Stimulated activated naive CD4-positive, alpha-beta T cell (primary cell): ENCODE measurements around the gene RAB39B.
"Not testable (repeated sequence)": the region's sequence is repeated elsewhere in the genome, so short reads cannot be mapped to it uniquely, and the experiment has no call there.

Experiments used
- DNase-seq, 6 experiments: peaks; one replicate each; lab custom pipeline; 2025; lab: John Stamatoyannopoulos, UW

Gene RAB39B, protein sequence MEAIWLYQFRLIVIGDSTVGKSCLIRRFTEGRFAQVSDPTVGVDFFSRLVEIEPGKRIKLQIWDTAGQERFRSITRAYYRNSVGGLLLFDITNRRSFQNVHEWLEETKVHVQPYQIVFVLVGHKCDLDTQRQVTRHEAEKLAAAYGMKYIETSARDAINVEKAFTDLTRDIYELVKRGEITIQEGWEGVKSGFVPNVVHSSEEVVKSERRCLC

DNA sequence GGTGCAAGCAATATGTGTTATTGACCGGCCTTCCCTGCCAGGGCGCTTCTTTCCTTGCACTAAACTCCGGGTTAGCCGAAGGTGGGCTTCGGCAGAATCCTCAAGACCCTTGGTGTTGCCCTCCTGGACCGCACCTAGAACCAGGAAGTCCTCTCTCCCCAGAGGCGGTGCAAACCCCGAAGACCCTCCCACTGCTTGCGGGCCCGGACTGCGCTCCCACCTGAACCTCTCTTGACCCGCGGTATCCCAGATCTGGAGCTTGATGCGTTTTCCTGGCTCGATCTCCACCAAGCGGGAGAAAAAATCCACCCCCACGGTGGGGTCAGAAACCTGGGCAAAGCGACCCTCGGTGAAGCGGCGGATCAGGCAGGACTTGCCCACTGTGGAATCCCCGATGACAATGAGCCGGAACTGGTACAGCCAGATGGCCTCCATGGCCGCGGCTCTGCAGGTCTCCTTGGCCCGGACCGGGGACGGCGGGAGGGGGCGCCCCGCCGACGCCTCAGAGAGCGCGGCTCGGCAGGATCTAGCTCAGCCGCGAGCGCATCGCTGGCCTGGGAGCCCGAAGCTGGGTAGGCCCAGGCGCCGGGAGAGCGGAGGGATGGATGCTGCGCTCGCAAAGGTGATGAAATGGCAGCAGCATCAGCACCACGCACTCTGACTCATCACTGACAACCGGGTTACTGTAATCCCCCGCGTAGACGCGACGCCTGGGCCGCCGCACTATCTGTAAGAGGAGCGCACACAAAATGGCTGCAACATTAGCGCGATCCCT lies at the start of gene RAB39B:
TSS of gene RAB39B (minus strand) at position 638 of the 775 bp plus-strand sequence. CDS start at position 435, 203 bp downstream.
- peak; percentile 41 to 63 (median 58) for DNase-seq

DNA sequence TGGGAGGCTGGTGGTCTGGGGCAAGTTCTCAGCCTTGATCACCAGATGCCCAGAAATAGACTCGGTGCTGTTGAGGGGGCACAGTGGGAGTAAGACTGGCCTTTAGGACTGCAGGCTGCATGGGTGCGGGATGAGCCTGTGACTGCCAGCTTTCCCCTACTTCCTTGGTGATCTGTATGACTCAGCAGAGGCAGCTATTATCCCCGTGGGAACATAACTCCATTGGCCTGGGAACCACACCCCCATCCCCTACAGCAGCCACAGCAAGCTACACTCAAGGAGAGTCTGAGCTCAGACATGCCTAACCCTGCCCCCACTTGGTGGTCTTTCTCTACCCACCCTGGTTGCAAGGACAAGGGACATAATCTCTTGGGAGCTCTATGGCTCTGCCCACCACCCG lies 49.5 kb upstream of the RAB39B start:
- no peak for DNase-seq

DNA sequence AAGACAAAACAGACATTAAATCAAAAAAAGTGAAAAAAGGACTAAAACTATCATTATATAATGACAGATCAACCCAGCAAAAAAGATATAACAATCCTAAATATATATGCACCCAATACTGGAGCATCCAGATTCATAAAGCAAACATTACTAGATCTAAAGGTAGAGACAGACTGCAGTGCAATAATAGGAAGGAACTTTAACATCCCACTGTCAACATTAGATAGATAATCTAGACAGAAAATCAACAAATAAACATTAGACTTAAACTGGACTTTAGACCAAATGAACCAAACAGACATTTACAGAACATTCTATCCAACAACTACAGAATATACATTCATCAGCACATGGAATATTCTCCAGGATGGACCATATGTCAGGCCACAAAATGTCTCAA lies 29.5 kb upstream of the RAB39B start:
- DNase-seq = no peak

DNA sequence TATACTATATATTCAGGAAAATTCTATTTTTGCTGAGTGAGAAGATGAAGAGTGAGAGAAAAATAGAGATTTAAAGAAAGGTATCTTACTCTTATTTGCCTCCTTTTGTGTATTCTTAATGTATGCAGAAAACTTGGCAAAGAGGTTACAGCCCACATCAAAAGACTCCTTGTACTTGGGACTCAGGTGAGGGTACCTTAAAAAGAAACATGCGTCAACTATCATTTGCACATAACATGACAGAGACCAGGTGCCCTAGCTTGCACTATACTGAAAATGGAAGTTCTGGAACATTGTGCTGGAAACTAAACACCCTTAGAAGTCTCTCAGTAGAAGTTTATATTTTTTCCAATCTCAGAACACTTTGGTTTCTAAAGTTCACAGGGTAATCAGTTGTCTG lies 15.6 kb upstream of the RAB39B start:
- peak in 2 of 6 experiments; percentile 2 to 9 for DNase-seq

DNA sequence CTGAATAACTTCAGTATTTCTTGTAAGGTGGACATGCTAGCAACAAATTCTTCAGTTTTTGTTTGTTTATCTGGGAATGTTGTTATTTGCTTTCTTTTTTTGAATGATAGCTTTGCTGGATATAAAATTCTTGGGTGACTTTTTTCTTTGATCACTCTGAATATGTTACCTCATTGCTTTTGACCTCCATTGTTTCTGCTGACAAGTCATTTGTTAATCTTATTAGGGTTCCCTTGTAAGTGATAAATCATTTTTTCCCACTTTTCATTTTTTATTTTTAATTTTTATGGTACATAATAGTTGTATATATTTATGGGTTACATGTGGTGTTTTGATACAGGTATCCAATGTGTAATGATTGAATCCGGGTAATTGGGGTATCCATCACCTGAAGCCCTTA lies 6.7 kb upstream of the RAB39B start:
- no peak for DNase-seq

DNA sequence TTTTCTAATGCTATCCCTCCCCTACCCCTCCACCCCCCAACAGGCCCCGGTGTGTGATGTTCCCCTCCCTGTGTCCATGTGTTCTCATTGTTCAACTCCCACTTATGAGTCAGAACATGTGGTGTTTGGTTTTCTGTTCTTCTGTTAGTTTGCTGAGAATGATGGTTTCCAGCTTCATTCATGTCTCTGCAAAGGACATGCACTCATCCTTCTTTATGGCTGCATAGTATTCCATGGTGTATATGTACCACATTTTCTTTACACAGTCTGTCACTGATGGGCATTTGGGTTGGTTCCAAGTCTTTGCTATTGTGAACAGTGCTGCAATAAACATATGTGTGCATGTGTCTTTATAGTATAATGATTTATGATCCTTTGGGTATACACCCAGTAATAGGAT lies 3.7 kb upstream of the RAB39B start:
- not testable (repeated sequence) for DNase-seq

DNA sequence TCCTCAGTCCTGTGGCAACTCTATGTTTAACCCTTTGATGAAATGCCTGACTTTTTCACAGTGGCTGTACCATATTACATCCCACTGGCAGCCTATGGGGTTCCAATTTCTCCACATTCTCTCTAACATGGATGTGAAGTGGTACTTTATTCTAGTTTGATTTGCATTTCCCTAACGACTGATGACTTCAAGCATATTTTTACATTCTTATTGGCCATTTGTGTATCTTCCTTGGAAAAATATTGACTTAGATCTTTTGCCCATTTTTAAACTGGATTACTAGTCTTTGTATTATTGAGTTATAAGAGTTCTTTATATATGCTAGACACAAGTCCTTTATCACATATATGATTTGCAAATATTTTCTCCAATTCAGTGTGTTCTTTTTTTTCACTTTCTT lies 2.1 kb upstream of the RAB39B start:
- no peak for DNase-seq

DNA sequence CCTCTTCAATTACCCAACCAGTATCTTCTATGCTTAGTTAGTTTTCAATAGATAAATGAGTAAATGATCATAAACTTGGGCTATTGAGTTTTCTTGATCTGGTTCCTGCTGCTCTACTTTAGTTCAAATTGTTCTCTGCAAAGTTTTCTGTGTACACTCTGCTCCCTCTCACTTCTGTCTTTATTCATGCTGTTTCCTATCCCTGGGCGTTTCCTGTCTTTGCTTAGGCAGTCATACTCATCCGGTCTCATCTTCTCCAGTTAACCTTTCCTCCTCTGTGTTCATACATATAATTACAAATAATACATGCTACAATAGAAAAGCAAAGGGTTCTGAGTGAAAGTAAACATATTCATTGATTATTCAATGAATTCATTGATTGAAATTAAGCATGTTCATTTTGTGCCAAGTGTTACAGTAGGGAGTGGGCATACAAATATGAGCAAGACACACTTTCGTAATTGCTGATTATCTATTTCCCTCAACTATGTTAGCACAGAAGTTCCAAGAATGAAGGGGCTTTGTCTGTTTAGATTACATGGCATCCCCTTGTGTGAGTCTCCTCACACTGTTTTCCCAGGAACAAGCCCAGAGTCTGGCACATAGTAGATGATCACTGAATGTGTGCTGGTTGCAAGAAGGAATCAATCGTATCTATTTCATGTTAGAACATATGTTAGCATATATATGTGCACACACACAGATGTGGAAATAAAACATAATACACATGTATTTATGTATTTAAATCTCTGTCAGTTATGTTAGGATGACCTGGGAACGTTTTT lies 1.1 kb downstream of the RAB39B start:
- DNase-seq = peak in 3 of 6 experiments; percentile 24 to 37 (median 35)

DNA sequence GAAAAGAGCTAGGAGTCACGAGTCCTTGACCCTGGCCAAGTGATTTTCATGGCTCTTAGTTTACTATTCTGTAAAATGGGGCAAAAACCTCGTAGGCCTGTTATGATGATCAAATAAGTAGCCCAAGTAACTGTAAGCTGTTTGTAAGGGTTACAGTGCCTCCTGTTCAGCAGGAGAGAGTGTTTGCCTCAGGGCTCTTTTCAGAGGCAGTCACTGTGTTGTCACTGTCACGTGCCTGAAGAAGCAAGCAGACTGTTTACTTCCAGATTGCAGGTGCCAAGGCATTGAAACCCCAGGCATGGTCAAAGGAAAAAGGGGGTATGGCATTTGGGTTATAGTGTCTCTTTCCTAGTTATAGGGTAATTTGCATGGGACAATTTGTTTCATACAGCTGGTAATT lies 4.5 kb downstream of the RAB39B start:
- DNase-seq = no peak

DNA sequence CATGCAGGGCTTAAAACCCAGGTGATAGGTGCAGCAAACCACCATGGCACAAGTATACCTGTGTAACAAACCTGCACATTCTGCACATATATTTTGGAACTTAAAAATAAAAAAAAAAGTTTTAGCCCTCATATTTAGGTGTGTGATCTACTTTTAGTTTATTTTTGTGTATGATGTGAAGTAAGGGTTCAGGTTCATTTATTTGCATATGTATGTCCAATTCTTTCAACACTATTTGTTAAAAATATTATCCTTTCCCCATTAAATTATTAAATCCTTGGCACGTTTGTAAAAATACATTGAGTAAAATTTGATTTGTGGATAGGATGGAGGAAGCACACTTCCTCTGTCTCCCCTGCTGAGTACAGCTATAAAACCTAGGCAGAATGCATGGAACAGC lies 12.9 kb downstream of the RAB39B start:
- DNase-seq = no peak

DNA sequence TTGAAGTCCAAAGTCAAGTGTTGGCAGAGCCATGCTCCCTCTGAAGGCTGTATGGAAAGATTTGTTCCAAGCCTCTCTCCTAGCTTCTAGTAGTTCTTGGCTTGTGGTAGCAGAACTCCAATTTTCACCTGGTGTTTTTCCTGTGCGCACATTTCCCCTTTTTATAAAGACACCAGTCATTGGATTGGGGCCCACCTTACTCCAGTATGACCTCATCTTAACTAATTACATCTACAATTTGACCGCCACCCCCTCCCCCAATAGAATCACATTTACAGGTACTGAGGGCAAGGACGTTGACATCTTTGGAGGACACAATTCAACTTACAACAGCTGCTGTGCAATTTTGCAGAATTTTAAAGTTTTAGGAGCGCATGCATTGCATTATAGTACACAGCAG lies 16.8 kb downstream of the RAB39B start:
- no peak for DNase-seq

DNA sequence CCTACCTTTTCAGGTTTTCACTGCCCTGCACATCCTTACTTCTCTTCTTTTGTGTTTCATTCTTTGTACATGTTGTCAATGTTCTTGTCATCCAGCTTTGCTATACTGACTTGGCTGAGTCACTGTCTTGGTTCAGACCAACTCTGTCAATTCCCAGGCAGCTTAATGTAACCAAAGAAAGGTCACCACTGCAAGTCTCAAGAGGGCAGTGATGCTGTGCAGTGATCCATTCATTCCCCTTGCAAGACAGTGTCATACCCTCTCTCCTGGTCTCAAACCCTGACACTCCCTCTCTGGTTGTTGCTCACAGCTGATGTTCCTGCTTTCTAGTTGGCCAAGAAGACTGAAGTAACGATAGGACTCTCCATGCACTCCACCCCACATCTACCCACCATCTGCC lies 17.5 kb downstream of the RAB39B start:
- no peak for DNase-seq

DNA sequence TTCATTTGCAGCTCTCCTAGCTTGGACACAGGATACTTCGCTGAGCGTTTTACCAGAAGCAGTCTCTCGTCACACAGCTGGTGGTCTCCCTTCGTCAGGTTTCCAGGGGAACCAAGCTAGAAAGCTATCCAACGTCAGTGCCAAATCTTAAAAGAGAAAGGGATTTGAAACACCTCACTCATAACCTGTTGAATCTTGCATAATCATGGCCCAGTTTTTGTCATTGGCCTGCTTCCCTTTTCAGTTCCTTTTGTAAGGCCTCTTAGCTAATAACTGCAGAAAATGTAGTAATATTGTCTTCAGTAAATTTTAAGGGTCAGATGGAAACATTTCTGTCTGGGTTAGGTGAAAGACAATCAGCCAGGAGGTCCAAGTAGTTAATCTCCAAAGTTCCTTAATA lies 22.0 kb downstream of the RAB39B start:
- DNase-seq = no peak

DNA sequence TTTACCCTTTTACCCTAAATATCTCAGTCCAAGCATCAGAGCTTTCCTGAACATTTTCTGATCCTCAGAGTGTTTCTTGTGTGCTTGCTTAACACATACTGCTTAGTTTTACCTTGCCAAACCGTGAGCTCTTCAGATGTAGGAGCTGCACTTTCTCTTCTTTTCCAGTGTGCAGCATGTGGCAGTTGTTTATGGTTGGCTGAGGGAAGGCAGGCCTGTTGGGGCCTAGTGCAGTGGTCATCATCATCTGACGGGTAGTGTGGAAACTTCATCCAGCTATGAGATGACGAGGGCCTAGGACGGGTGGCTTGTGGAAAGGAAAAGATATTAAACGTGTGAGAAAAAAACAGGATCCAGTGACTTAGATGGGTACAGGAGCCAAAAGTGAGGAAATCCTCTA lies 26.6 kb downstream of the RAB39B start:
- no peak for DNase-seq

DNA sequence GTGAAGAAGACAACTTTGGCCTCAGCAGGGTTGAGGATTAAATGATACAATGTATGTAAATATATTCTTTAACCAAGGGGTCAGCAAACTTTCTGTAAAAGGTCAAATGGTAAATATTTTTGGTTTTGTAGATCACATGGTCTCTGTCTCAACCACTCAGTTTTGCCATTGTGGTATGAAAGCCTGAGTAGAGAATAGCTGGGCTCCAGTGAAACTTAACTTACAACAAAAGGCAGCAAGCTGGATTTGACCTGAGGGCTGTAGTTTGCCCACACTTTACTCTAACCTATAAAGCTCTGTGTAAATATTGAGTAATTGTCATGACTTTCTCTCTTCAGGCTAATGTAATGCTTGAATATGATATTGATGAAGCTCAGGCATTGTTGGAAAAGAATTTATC lies 28.4 kb downstream of the RAB39B start:
- DNase-seq = no peak

DNA sequence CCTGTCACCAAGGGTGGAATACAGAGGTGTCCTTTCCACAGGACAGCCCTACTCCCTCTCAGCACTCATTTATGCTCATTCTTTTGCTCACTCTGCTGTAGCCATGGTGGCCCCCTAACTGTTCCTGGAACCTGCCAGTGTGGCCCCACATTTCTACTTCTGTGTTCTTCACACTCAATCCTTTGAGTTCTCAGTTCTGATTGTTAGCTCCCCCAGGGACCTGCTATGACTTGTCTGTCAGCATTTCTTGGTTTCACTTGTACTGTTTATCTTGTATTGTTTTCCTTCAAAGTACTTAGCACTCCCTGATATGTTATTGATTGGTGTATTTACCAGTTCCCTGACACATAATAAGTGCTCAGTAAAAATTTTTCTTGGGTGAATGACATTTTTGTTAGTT lies 33.1 kb downstream of the RAB39B start:
- no peak for DNase-seq

DNA sequence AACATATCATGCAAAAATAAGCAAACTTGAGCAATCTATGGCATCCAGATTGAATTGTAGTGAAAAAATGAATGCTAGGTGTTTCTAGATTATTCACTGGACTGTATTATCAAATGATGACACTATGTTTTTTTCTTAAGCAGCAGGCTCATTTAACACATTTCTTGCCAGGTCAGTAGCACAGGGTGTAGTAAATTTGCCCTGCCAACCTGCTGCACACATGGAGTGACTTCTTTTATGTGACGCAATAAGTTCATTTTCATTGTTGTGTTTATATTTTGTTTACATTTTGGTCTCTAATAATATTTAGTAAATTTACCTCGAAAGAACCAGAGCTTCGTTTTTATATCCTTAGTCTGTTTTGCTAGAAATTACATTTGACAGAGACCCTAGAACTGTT lies 38.5 kb downstream of the RAB39B start:
- DNase-seq = no peak

DNA sequence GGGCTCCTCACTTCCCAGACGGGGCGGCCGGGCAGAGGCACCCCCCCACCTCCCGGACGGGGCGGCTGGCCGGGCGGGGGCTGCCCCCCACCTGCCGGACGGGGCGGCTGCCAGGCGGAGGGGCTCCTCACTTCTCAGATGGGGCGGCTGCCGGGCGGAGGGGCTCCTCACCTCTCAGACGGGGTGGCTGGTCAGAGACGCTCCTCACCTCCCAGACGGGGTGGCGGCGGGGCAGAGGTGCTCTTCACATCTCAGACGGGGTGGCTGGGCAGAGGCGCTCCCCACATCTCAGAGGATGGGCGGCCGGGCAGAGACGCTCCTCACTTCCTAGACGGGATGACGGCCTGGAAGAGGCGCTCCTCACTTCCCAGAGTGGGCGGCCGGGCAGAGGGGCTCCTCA lies 40.5 kb downstream of the RAB39B start:
- not testable (repeated sequence) for DNase-seq

DNA sequence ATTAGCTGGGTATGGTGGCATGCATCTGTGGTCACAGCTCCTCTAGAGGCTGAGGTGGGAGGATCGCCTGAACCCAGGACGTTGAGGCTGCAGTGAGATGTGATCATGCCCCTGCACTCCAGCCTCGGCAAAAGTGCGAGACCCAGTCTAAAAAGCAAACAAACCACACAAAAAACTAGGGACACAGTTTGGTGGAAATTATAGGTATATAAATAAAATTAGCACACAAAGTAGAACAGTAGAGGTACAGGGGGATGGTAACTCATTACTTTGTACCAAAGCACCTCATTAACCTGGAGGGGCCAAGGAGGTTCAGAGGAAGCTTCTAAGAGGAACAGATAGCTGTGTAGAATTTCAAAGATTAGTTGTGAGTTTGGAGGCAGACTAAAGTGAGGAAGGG lies 42.9 kb downstream of the RAB39B start:
- no peak for DNase-seq

DNA sequence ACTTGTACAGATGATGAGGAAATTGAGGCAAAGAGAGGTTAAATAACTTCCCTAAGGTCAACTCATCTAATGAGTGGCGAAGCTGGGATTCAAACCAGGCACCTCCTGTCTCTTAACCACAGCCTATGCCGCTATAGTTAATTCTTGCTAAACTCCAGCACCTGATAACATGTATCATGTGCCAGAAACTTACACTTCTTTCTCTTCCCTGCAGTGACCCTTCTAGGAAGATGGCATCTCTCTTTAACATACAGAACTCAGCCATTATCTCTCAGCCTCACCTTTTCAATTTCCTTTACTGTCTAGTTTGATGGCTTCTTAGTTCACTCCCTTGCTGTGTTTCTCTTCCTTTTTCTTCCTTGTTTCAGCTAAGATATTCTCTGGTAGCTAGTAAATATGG lies 45.5 kb downstream of the RAB39B start:
- DNase-seq = no peak

DNA sequence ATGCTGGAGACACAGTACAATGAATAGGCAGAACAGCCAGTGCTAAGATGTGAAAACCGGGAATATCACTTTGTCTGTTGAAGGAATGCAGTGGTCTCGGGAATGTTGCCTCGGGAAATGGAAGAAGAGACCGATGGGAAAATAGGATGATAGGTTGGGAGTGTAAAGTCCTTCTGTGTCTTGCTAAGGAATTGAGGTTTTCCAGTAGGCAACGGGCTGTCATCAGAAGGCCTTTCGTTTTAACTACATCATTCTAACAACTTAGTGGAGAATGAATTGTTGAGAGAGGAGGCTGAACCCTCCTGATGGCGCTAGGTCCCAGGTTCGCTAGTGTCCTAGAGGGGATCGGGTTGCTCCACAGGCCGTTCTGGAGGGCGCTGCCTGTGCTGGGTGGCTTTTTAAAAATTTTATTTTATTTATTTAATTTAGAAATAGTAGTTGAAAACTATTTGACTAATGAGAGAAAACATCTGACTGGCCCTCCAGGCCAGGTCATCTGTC lies 47.3 kb downstream of the RAB39B start:
- DNase-seq = no peak

DNA sequence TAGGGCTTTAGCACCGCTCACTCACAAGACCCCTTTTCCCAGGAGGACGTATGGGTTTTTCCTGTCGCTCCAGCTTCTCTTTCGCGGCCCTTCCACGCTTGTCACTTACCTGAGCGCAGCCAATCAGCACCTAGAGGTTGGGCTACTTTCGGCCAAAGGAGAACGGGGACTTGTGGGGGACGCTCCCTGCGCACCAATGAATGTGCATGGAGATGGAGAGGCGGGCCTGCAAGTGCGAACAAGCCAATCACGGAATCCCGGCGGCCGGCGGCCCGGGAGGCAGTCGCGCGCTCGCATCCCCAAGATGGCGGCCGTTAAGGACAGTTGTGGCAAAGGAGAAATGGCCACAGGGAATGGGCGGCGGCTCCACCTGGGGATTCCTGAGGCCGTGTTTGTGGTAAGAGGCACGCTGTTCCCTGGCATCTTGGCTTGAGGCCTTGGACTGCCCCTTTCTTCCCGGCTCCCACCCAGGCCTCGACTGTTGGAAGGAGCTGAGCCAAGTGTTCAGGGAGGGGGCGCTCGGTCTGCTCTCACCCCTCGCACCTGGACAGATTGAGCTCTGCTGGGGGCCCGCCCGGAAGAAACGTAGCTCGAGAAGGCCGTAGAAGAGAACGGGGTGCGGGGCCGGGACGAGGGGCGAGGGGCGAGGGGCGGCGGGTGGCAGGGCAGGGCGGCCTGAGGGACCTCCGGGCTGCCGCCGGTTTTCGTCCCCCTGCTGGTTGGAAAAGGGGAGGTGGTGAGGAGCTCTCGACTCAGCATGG lies 47.9 kb downstream of the RAB39B start, which contains the start of gene VBP1:
TSS of gene VBP1 (plus strand) at position 282 of the 761 bp plus-strand sequence. CDS start at position 305, 23 bp downstream.
- peak; percentile 72 to 85 (median 82) for DNase-seq
